Pancreas (tissue), 10 donors: Measurements from ENCODE around the gene TMPRSS4. TPM values are rescaled to one million over a fixed set of nuclear protein-coding genes. Genes with fewer than 3 reads are reported as not detected.

Source experiments
- ATAC-seq, 4 donors: fragments of 200-7000 bp; cut with Tn5 transposase; one replicate each; pipeline versions ENCODE4 v1.8.0 to v1.9.1; 2020; ENCODE audit warnings: mild to moderate bottlenecking in 4 of 4, moderate library complexity in 4 of 4
- DNase-seq, 6 donors: peaks; one replicate each; pipeline ENCODE4 v3.0.0-alpha.2; 2020
- FAIRE-seq: peaks from 2 replicates; lab custom pipeline; 2012; peaks lifted over from hg19 to GRCh38; lab: Jason Lieb, UNC
- H3K27ac ChIP-seq, 4 donors: fragments of 200-600 bp; sonication (generic); 1 replicate in 3 of 4; 2 replicates in 1 of 4; pipeline versions ENCODE4 v1.5.0 to v1.8.0; 2020
- H3K27me3 ChIP-seq, 4 donors: fragments of 200-600 bp; one replicate each; pipeline ENCODE4 v1.8.0; 2021
- H3K36me3 ChIP-seq, 3 donors: fragments of 200-600 bp; sonication (generic) in 1 of 3; one replicate each; pipeline versions ENCODE4 v1.5.0 to v1.8.0; 2020 to 2021
- H3K4me1 ChIP-seq, 3 donors: fragments of 200-600 bp; one replicate each; pipeline ENCODE4 v1.8.0; 2021
- H3K4me3 ChIP-seq, 4 donors: fragments of 200-600 bp; sonication (generic) in 2 of 4; one replicate each; pipeline versions ENCODE4 v1.5.0 to v1.8.0; 2020 to 2021
- H3K9me3 ChIP-seq, 4 donors: fragments of 200-600 bp; one replicate each; pipeline ENCODE4 v1.8.0; 2021
- whole genome bisulfite sequencing, 2 donors: extraction: QIAGEN DNeasy Blood & Tissue Kit; methylation state at CpG; one replicate each; pipeline ENCODE4 v1.1.7; 2013; 5-methylcytosine and 5-hydroxymethylcytosine counted together
- intact Hi-C, 3 donors: fragments of 100-400 bp; cut with DNase I; formaldehyde crosslinking; loops; one replicate each; pipeline versions ENCODE4 v1.11.1 to v1.14.2; 2022
- polyA plus RNA-seq, 2 donors: library from polyadenylated mRNA; stranded (reverse); fragments of 200-250 nt; gene quantifications; one replicate each; pipeline ENCODE4 v1.2.3, GENCODE V29; 2013
- total RNA-seq, 6 donors: library from RNA; stranded (reverse); fragmentation: NEBNext Ultra II Directional in 4 of 6; extraction: Animal tissue kit (Norgen Biotek cat#: 25700) in 4 of 6; gene quantifications; one replicate each; pipeline versions ENCODE4 v1.2.1 to v1.2.4, GENCODE V29; 2021 to 2023
- TF ChIP-seq, protein P1 (sequence below), 4 donors: fragments of 200-600 bp; sonication (generic) in 3 of 4; IDR thresholded peaks; one replicate each; pipeline versions ENCODE4 v1.5.0 to v1.8.0; 2021; ENCODE audit warnings: antibody characterized with exemption in 4 of 4
- donor health status: healthy with polysubstance abuse.
- donor health status: DM: no; HTN: no; CAD: no; lungs with moderate emphysema.
- donor health status: DM: no; HTN: no; CAD: no.
- donor health status: control.
- donor health status: control.
- donor health status: Bipolar disorder and iron deficiency.
- donor health status: DM: yes; HTN: yes; CAD: no.
- donor health status: DM: no; HTN: no; CAD: no.
- donor health status: DM: no; HTN: no; CAD: no.
- donor health status: DM: yes; HTN: yes; CAD: no.

TMPRSS4 gene
- total and polyA plus RNA-seq, 8 donors: 0.15 to 2.2 (median 0.41) TPM; not detected in 3

GRCh38 chr11:118138839-118139420 is 62.1 kb downstream of the TMPRSS4 start:
- 51 to 52% methylated on average over 10 of the region's 10 CpGs for WGBS, 2 donors
- Histone ChIP-seq H3K36me3 (no peaks in the 10 kb centered on the region), H3K27ac (no peak overlapping the region), H3K27me3 (no peaks in the 10 kb centered on the region), H3K9me3 (no peaks in the 10 kb centered on the region), H3K4me3 (no peak overlapping the region), H3K4me1 (no peaks in the 10 kb centered on the region)
- intact Hi-C loops: no loop called here
- ATAC-seq (no peak), FAIRE-seq (no peak), DNase-seq (no peak)
- TF ChIP-seq, protein P1, sequence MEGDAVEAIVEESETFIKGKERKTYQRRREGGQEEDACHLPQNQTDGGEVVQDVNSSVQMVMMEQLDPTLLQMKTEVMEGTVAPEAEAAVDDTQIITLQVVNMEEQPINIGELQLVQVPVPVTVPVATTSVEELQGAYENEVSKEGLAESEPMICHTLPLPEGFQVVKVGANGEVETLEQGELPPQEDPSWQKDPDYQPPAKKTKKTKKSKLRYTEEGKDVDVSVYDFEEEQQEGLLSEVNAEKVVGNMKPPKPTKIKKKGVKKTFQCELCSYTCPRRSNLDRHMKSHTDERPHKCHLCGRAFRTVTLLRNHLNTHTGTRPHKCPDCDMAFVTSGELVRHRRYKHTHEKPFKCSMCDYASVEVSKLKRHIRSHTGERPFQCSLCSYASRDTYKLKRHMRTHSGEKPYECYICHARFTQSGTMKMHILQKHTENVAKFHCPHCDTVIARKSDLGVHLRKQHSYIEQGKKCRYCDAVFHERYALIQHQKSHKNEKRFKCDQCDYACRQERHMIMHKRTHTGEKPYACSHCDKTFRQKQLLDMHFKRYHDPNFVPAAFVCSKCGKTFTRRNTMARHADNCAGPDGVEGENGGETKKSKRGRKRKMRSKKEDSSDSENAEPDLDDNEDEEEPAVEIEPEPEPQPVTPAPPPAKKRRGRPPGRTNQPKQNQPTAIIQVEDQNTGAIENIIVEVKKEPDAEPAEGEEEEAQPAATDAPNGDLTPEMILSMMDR (IDR thresholded peaks at IDR 0.05): no peak

DNA sequence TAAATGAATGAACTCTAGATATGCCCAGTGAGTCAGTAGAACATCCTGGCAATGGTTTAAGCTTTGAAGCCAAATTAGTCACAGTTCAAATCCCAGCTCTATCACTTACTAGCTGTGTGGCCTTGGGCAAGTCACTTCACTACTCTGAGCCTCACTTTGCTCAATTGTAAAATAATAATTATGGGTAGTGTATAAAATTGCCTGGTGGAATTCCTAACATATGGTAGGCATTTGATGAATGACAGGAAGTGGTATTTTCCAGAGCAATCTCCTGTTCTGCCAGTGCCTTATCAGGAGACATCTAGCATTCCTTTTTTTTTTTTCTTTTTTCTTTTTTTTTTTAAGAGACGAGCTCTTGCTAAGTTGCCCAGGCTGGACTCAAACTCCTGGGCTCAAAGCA is 62.7 kb downstream of the TMPRSS4 start:
- intact Hi-C loops: no loop called here
- TF ChIP-seq, protein P1 (IDR thresholded peaks at IDR 0.05): no peak
- no peak overlapping the region for H3K27ac ChIP-seq
- no peaks in the 10 kb centered on the region for H3K9me3 ChIP-seq
- WGBS, 2 donors: 0 to 18% methylated on average over 1 of the region's 1 CpG
- H3K4me1 ChIP-seq: no peaks in the 10 kb centered on the region
- no peak for DNase-seq
- no peak for ATAC-seq
- no peaks in the 10 kb centered on the region for H3K36me3 ChIP-seq
- H3K4me3 ChIP-seq: no peak overlapping the region
- no peaks in the 10 kb centered on the region for H3K27me3 ChIP-seq
- FAIRE-seq: no peak

- 38 to 49% methylated on average over 2 of the region's 2 CpGs for WGBS, 2 donors
These were observed 65.2 kb downstream of the TMPRSS4 start for GRCh38 chr11:118142081-118142480.

GRCh38 chr11:118142809-118143208 is 65.9 kb downstream of the TMPRSS4 start:
- no peaks in the 10 kb centered on the region for H3K27me3 ChIP-seq
- 25% methylated on average over 6 of the region's 6 CpGs for WGBS, 2 donors

More at GRCh38 chr11:118142081-118142480, 65.2 kb downstream of the TMPRSS4 start:
- ATAC-seq: no peak
- Histone ChIP-seq H3K9me3 (no peaks in the 10 kb centered on the region), H3K27me3 (no peaks in the 10 kb centered on the region), H3K4me3 (no peak overlapping the region), H3K27ac (no peak overlapping the region), H3K36me3 (no peaks in the 10 kb centered on the region), H3K4me1 (no peaks in the 10 kb centered on the region)
- intact Hi-C loops: no loop called here
- FAIRE-seq: no peak
- DNase-seq: no peak
- TF ChIP-seq, protein P1 (IDR thresholded peaks at IDR 0.05): no peak

More at GRCh38 chr11:118142809-118143208, 65.9 kb downstream of the TMPRSS4 start:
- Histone ChIP-seq H3K36me3 (no peaks in the 10 kb centered on the region), H3K4me1 (no peaks in the 10 kb centered on the region), H3K4me3 (no peak overlapping the region), H3K27ac (no peak overlapping the region), H3K9me3 (no peaks in the 10 kb centered on the region)
- FAIRE-seq: no peak
- no peak for DNase-seq
- ATAC-seq: no peak
- intact Hi-C loops: no loop called here
- TF ChIP-seq, protein P1 (IDR thresholded peaks at IDR 0.05): no peak
